GM12801 (cell line): ENCODE data around the gene MYBPC2.

Experiments used
- TF ChIP-seq, protein P1 (sequence below): IDR thresholded peaks from one replicate; pipeline ENCODE4 v1.5.1; 2011; ENCODE audit warnings: control low read depth; ENCODE audit not compliant: insufficient read length; ENCODE audit errors: extremely low read depth

MYBPC2 gene

DNA sequence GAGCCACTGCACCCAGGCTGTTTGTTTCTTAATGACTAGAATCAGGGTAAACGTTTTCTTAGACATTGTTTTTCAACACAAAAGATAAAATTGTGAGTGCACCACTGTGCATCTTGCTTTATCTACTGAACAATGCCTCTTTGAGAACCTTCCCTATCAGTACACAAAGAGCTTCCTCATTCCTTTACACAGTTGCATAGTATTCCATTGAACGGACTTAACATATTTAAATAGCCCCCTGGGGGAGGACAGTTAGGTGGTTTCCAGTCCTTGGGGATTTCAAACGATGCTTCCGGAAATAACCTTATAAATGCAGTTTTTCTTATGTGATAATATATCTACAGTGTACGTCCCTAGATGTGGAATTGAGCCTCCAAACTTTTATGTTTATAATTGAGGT is 39.9 kb upstream of the MYBPC2 start:
- TF ChIP-seq, protein P1, sequence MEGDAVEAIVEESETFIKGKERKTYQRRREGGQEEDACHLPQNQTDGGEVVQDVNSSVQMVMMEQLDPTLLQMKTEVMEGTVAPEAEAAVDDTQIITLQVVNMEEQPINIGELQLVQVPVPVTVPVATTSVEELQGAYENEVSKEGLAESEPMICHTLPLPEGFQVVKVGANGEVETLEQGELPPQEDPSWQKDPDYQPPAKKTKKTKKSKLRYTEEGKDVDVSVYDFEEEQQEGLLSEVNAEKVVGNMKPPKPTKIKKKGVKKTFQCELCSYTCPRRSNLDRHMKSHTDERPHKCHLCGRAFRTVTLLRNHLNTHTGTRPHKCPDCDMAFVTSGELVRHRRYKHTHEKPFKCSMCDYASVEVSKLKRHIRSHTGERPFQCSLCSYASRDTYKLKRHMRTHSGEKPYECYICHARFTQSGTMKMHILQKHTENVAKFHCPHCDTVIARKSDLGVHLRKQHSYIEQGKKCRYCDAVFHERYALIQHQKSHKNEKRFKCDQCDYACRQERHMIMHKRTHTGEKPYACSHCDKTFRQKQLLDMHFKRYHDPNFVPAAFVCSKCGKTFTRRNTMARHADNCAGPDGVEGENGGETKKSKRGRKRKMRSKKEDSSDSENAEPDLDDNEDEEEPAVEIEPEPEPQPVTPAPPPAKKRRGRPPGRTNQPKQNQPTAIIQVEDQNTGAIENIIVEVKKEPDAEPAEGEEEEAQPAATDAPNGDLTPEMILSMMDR = no peak

DNA sequence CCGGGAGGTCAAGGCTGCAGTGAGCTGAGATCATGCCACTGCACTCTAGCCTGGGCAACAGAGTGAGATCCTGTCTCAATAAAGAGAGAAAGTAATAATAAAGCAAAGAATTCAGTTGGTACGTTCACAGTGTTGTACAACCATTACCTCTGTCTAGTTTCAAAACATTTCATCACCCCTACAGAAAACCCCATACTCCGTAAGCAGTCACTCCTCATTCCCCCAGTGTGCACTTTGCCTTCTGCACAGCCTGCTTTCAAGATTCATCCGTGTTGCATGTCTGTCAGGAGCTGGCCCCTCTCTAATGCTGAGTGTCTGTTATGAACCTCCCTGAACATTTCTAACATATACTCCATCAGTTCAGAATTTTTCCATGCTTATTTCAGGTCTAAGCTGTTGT is 39.1 kb upstream of the MYBPC2 start:
- TF ChIP-seq, protein P1 = no peak

- TF ChIP-seq, protein P1 = no peak
Measured at GRCh38 chr19:50394017-50394416, 38.7 kb upstream of the MYBPC2 start.

- TF ChIP-seq, protein P1 = no peak
Measured at GRCh38 chr19:50398675-50399367, 33.9 kb upstream of the MYBPC2 start.

GRCh38 chr19:50399368-50399745 is 33.3 kb upstream of the MYBPC2 start:
- TF ChIP-seq, protein P1 = no peak

DNA sequence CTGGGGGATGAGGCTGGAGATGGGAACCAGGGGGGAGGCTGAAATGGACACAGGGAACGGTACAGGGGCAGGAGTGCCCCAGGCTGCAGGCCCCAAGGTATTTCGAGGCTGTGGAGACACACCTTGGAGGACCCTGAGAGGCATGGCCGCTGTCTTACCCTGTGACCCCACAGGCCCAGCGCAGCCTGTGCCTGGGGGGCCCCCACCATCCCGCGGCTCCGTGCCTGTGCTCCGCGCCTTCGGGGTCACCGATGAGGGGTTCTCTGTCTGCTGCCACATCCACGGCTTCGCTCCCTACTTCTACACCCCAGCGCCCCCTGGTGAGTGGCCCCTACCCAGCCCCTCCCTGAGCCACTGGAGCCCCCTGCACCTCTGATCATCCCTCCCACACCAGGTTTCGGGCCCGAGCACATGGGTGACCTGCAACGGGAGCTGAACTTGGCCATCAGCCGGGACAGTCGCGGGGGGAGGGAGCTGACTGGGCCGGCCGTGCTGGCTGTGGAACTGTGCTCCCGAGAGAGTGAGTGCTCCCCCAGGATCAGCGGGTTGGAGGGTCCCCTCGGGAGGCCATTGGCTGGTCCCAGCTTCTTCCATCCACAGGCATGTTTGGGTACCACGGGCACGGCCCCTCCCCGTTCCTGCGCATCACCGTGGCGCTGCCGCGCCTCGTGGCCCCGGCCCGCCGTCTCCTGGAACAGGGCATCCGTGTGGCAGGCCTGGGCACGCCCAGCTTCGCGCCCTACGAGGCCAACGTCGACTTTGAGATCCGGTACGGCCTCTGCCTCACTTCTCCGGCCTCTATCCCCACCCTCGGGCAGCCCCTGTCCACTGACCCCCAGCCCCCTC is 30.9 kb upstream of the MYBPC2 start:
- TF ChIP-seq, protein P1 = no peak

DNA sequence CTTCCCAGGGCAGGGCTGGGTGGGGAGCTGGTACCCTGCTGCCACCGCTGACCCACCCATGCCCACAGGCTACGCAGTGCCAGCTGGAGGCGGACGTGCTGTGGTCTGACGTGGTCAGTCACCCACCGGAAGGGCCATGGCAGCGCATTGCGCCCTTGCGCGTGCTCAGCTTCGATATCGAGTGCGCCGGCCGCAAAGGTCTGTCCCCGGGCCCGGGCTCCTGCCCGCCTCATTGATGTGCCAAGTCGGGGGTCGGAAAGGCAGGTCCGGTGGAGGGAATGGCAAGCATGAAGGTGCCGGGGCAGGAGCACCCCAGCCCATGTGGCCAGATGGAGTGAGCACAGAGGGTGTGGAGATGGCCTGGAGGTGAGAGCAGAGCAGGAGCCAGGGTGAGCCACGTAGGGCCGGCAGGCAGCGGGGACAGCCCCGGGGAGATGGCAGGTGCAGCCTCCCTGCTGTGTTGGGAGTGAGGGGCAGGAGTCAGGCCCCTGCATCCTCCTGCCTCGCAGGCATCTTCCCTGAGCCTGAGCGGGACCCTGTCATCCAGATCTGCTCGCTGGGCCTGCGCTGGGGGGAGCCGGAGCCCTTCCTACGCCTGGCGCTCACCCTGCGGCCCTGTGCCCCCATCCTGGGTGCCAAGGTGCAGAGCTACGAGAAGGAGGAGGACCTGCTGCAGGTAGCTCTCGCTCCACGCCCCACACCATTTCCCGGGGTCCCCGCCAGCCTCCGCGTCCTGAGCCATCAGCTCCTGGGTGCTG is 30.0 kb upstream of the MYBPC2 start:
- TF ChIP-seq, protein P1 = no peak
